Effector CD4-positive, alpha-beta T cell (primary cell): ENCODE measurements around the gene PAXX.

Experiments used
- DNase-seq: peaks from one replicate; pipeline ENCODE4 v3.0.0-alpha.2; 2020

The PAXX gene

DNA sequence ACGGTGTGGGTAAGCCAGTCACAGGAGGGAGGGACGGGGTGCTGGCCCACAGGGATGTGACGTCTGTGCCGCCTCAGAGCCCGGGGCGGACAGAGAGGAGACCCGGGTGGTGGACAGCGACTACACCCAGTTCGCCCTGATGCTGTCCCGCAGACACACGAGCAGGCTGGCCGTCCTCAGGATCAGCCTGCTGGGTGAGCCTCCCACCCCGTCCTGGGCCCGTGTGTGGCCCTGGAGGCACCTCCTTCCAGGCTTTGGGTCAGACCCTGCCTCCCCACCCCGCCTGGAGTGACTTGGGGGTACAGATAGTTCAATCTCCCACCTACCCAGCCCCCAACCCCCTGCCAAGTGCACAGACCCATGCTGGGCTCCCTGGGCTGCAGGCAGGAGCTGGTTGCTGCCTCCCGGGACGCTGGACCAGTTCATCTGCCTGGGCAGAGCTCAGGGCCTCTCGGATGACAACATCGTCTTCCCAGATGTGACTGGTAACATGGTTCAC, 38.4 kb upstream of the PAXX start:
- no peak for DNase-seq

DNA sequence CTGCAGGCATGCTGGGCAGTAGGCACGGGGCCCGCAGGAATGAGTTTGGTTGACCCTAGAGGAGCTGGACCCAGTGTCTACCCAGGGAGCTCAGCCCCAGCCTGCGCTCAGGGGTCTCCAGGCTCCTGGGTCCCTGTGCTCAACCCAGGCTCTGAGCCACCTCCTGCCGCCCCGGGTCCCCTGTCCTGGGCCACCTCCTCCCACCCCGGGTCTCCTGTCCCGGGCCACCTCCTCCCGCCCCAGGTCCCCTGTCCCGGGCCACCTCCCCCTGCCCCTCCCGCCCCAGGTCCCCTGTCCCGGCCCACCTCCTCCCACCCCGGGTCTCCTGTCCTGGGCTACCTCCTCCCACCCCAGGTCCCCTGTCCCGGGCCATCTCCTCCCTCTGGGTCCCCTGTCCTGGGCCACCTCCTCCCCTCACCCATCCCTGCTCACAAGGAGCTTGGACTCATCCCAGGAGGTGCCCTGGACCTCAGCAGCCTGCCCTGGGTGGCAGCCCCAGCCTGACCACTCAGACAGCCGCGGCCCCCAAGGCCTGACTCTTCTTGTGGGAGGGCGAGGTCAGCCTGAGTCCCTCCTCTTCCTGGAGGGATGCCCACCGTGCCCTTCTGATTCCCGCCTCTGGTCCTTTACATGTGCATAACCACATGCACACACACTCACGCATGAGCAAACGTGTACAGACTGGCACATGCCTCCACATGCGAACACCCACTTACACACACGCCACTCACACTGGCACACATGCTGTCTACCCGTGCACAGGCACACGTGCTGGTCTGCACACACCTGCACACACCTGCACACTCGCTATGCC, 37.7 kb upstream of the PAXX start:
- no peak for DNase-seq

DNA sequence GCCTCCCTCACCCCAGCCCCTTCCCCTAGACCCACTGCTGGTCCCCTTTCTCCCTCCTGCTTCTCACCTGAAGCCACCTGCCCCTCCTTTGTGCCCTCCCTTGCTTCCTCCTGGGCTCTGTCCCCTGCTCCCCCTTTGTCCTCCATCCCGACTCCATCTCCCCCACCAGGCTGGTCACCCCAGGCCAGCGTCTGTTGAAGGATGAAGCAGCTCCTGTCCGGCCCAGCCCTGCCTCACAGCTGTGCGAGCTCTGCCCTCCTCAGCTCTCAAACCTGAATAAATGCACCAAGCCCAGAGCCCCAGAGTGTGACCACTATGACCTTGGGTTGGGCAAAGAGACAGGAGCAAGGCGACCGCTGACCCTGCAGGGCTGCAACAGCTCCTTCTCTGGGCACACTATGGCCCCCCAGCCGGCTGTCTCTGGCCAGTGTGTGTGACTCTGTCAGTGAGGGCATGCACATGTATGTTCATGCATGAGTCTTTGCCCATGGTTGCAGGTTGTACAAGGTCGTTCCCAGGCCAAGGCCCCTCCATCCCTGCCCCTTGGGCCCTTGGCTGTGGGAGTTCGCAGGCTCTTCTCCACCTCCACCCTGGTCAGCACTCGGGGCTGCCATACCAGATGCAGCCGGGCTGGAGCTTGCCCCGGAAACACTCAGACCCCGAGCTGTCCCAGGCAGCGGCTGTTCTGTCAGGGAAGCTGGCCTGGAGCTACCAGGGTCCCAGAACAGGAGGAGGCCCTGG, 36.9 kb upstream of the PAXX start:
- no peak for DNase-seq

DNA sequence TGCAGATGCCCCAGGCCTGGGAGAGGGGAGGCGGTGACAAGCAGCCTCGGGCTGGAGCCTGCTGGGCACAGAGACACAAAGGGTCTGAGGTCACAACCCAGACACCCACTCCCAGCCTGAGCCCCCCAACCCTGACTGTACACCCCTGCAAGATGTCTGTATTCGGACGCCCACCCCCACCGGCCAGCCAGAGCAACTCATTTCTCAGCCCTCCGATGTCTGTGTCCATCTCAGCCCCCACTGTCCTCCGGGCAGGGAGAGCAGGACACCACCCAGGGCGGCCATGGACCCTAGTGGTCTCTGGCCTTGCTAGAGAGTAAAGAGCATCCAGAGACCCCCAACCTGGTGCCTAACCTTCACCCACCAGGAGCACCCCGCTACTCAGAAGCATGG, 36.3 kb upstream of the PAXX start:
- no peak for DNase-seq

DNA sequence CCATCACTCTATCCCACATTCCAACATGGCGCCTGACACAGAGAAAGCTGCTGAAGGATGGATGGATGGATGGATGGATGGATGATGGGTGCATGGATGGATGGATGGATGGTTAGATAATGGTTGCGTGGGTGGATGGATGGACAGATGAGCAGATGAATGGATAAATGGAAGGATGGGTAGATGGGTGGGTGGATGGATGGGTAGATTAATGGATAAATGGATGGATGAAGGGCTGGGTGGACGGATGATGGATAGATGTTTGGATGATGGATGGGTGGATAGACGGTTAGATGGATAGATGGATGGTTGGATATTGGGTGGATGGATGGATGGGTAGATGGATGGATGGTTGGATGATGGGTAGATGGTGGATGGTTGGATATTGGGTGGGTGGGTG, 35.6 kb upstream of the PAXX start:
- DNase-seq = no peak

DNA sequence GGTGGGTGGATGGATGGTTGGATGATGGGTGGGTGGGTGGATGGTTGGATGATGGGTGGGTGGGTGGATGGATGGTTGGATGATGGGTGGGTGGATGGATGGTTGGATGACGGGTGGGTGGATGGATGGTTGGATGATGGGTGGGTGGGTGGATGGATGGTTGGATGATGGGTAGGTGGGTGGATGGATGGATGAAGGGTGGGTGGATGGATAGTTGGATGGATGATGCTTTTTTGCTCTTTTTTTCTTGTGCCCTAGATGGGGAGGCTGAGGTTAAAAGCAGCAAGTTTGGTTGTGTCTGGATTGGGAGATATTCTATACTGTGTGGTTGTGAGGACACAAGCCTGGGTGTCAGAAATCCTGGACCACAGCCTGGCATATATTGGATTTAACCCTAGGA, 34.8 kb upstream of the PAXX start:
- no peak for DNase-seq

DNA sequence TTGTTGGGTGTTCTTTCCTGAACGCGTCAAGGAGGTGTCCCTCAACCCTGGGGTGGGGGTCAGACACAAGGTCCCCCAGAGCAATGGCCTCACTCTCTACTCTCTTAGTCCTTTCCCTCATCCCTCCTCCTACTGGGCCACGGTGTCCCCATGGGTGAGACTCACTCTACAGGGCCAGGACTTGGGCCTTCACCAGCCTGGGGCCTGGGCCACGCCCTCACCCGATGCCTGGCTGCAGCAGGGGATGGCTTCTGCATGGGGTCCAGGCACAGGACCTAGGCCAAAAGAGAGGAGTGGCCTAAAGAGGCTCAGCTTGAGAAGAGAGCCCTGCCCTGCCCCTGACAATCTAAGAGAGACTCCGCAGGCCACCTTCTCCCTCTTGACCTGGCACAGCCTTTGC, 34.3 kb upstream of the PAXX start:
- no peak for DNase-seq

DNA sequence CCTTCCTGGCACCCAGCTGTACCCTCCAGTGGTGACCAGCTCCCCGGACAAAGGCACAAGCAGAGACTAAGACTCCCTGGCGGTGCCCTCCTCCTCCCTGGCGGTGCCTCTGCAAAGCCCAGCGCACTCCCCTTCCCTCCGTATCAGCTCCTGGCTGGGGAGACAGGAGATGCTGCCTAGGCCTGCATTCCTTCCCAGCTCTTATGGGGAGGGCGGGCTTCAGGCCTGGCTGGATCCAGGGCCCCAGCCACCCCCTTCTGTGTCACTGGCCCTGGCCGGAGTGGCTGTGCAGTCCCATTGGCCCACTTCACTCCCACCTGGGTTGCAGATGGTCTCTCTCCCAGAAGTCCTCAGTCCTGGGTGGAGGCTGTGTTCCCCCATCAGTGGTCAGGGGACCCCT, 33.7 kb upstream of the PAXX start:
- DNase-seq = no peak

DNA sequence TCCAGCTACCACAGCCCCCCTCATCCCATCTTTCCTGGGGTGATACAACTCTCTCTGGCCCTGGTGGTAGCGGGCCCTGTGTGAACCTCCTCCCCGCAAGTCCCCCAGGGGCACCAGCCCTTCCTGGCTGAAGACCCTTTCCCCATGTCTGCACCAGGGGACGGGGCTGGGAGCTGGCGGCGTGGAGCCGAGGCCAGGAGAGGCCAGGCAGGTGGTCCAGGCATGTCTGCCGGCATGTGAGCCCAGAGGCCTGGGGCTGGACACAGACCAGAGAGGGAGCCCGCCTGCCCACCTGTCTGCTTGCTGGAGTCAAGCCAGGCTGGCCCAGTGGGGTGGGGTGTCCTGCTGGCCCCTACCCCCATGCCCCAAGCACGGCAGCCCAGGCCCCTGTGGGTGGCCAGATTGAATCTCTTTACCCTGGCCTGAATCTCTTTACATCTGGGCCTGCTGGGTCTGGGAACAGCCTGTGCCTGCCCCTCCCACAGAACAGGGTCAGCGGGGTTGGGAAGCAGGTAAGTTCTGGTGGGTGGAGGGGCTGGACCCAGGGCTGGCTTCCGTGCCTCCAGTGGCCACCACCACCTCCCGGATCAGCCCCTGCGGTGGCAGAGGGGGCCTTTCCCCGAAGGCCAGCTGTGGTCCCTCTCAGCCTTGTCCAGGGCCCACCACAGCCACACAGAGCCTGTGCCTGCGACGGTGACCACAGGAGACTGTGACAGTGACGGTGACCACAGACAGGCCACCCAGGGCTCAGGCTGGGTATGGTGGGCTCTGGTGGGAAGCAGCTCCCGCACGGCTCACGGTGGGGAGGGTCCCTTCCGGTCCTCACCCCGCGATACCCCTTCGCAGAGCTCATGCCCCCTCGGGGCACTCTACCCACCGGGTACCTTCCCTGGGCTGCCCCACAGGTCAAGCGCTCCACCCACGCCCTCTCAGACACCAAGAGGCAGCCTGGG, 33.0 kb upstream of the PAXX start:
- DNase-seq = no peak

DNA sequence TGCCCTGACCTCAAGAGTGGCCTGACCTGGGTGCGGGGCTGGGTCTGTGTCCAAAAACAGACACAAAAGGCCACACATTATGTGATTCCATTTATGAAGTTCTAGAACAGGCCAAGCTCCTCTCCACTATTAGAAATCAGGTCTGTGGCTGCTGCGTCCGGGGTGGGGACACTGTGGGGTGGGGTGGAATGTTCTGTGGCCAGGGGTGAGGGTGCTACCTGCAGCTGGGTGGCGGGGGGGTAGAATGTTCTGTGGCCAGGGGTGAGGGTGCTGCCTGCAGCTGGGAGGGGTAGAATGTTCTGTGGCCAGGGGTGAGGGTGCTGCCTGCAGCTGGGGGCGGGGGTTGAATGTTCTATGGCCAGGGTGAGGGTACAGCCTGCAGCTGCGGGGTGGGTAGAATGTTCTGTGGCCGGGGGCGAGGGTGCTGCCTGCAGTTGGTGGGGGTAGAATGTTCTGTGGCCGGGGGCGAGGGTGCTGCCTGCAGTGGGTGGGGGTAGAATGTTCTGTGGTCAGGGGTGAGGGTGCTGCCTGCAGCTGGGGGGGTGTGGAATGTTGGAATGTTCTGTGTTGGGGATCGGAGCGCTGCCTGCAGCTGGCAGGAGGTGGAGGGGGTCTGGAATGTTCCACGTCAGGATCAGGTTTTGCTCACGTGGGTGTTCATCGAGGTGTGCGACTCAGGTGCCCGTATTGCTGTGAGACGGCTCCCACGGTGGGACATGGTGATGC, 31.8 kb upstream of the PAXX start:
- no peak for DNase-seq

DNA sequence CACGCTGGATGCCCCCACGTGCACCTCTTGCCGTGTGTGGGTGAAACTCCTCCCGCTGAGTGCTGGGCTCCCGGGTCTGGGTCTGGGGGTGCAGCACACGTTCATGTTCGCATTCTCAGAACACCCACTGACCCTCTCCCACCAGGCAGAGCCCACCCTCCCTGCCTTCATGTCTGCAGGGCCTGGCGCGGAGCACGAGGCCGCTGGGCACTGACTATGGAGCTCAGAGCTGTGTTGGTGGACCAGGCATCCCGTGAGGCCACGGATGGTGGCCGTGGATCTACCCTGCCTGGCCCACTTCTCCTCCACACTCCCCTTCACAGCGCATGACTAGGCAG, 31.3 kb upstream of the PAXX start:
- DNase-seq = no peak

DNA sequence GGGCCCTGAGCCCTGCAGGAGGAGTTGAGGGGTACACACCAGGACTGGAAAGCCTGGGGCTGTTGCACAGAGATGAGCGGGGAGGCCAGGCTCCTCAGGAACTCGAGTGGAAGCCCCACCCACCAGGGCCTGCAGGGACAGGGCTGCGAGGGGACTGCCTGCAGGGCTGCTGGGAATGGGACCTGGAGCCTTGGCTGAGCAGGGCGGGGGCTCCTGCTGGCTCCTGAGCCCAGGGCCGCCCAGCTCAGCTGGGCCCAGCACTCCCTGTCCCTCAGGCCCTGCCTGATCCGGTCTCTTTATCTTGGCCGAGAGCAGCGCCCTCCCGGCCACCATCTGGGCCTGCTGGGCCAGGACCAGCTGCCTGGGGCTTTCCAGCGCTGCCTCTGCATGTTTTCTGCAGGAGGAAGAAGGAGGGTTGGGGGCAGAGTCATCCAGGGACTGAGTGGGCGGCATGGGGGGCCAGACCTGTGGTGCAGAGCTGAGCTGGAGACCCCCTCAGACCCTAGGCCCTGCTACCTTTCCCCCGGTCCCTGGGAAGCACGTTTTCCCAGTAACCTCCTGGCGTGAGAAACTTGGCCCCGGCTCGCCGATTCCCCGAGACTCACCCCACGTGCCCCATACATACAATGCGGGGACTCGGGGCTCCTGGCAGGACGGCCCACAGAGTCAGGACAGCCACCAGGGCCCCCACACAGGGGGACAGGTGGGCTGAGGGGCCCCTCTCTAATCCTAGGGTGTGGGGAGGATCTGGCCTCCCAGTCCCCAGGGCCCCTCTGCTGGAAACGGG, 30.8 kb upstream of the PAXX start:
- no peak for DNase-seq

DNA sequence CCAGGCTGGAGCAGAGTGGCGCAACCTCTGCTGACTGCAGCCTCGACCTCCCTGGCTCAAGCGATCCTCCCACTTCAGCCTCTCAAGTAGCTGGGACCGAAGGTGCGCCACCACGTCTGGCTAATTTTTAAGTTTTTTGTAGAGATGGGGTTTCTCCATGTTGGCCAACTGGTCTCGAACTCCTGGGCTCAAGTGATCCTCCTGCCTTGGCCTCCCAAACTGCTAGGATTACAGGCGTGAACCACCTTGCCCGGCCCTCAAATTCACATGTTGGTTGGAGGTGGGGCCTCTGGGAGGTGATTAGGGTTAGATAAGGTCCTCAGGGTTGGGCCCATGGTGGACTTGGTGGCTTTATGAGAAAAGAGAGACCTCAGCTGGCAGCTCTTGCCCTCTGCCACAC, 30.1 kb upstream of the PAXX start:
- DNase-seq = no peak

DNA sequence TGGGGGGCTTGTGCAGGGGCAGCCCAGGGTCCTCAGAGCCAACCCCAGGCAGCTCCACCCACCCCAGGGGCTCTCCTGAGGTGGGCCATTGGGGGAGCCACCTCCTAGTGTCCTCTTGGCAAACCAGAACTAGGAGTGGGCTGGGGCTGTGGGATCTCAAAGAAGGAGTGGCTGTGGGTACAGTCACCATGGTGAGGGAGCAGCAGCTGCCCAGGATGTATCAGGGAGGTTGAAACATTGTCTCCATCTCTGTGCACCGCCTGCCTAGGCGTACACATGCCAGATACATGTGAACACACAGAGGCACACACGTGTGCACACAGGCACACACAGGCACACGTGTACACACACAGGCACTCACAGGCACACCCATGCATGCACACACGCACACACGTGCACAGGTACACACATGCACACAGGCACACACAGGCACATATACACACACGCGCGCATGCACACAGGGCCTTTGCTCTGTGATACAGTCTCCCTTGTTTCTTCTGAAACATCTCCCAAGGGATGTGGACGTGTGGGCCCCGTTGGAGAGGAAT, 29.4 kb upstream of the PAXX start:
- no peak for DNase-seq

DNA sequence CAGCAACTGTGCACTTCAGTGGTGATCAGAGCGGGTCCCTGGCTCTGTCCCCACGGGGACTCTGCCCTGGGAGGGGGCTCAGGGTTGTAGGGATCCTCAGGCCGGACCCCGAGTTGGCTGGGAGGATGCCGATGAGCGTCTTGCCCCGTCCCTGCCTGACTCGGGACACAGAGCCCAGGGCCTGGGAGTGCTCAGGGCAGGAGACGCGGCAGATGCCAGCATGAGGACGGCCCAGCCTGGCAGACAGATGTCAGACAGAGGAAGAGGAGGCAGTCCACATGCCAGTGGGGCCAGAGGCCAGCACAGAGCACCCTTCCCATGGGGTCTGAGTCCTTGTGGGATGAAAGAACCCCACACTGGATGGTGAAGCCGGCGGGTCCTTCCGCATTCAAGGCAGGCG, 28.9 kb upstream of the PAXX start:
- no peak for DNase-seq

DNA sequence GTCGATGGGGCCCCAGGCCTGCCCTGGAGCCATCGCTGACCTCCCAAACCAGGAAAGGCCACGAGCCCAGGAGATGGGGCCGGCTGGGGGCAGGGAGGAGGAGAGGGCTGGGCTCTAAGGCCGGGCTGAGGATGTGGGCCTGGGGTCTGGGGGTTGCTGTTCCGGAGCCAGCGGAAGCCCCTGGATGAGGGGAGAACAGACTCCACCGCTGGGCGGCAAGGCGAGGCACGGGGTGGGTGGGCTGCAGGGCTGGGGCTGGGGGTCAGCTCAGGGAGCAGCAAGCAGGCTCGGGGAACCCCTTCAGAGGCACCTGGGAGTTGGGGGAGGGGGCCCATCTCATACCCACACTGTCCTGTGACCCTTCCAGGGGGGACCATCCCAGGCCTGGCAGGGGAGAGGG, 28.5 kb upstream of the PAXX start:
- no peak for DNase-seq

DNA sequence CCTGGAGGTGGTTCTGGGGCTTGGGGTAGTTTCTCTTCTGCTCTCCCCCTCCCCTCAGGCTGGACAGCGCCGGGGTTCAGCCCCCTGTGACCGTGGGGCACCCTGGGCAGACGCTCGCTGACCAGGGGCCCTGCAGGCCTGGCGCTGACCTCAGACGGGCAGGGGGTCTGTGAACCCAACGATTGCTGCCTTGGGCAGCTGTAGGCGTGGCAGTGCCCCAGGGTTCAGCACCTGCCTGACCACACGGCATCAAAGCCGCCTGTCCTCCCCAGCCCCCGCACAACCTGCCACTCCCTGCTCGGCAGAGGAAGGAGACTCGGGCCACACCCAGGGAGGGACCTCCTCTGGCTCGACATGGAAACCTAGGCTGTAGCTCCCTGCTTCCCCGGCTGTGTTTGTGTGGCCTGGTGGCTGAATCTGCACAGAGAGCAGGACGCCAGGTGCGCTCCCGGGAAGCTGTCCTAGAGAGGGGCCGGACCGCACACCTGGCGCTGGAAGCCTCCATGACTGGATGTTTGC, 28.0 kb upstream of the PAXX start:
- no peak for DNase-seq

DNA sequence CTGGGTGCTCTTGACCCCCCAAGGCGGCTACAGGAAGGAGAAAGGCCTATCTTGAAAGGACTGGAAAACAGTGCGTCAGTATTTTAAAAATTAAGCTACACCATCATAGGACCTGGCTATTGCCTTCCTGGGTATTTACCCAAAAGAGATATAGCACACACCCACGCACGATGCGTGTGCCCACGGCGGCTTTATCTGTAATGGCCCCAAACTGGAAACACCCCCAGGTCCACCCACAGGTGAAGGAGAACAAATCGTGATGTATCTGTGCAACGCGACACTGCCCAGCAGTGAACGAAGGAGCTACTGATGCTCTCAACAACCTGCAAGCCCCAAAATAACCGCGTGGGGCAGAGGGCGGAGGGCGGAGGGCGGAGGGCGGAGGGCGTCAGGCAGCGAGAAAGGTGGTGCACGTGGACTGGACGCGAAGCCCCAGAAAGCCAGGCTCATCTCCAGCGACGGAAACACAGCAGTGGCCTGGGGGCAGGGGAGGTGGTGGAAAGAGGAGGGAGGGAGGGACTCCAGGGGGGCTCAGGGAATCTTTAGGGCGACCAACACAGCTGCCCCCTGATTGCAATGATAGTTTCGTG, 27.3 kb upstream of the PAXX start:
- DNase-seq = no peak

DNA sequence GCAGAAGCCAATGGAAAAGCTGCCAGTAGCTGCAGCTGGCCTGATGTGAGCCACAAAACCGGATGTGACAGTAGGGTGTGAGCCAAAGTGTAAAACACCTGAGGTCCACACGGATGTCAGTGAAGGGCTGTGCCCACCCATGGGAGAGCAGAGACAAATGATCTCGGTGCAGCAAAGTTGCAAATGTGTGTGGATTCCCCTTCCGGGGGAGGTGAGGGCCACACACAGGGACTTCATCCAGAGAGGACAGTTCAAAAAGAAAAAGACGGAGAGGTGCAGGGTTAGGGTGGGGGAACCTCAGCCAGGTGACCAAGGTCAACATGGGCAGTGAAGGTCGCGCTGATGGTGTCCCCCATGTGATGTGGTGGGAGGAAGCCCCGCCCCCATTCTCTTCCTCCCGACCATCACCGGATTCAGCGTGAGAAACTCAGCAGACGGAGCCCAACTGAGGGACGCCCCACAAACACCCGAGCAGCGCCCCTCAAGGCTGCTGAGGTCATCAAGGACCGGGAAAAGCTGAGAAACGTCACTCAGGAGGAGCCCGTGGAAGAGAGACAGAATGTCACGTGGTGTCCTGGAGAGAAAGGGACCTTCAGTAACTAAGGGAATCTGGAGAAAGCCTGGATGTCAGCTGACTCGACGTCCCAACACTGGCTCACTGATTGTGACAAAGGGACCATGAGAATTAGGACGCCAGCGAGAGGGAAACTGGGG, 26.3 kb upstream of the PAXX start:
- DNase-seq = no peak
